IPS DF 6.9 (cell line): Measurements from ENCODE around the gene BNIP5.

ENCODE experiments used
- DNase-seq: peaks from one replicate; pipeline ENCODE4 v3.0.0-alpha.2; 2013; ENCODE audit warnings: low read depth, low spot score
- H3K27ac ChIP-seq: one replicate; pipeline ENCODE4 v1.5.1; 2013; ENCODE audit warnings: low read length, control low read depth
- H3K27me3 ChIP-seq: 2 replicates; pipeline ENCODE4 v1.6.1; 2013; ENCODE audit warnings: mild to moderate bottlenecking, low read length; ENCODE audit not compliant: control insufficient read depth, insufficient read depth
- H3K36me3 ChIP-seq: 2 replicates; pipeline ENCODE4 v1.6.1; 2013; ENCODE audit warnings: low read length; ENCODE audit not compliant: control insufficient read depth, insufficient read depth
- H3K4me1 ChIP-seq: 2 replicates; pipeline ENCODE4 v1.6.1; 2013; ENCODE audit warnings: low read length; ENCODE audit not compliant: control insufficient read depth, insufficient read depth
- H3K4me3 ChIP-seq: 2 replicates; pipeline ENCODE4 v1.5.1; 2013; ENCODE audit warnings: mild to moderate bottlenecking, low read length
- H3K9me3 ChIP-seq: 2 replicates; pipeline ENCODE4 v1.6.1; 2013; ENCODE audit warnings: low read length, inconsistent platforms; ENCODE audit not compliant: control insufficient read depth, insufficient read depth
- WGBS: extraction: QIAGEN DNeasy Blood & Tissue Kit; methylation state at CpG from one replicate; pipeline ENCODE4 v1.1.7; 2013; ENCODE audit warnings: mixed read lengths, missing lambda C conversion rate; ENCODE audit not compliant: insufficient read length, insufficient coverage; 5-methylcytosine and 5-hydroxymethylcytosine counted together

The BNIP5 gene

DNA sequence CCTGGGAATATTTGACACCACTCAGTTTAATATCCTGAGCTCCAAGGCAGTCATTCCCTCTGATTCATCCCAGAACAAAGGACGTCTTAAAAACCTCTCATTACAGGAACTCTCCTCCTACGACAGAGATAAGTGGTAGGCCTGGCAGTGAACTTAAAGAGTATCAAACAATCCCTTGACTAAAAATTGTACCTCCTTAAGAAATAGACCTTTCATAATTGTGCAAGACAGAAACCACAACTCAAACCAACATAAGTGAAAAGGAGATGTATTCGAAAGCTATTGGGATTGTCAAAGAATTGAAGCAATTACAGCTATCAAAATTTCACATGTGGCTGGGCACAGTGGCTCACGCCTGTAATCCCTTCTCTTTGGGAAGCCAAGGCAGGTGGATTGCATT lies 19.1 kb upstream of the BNIP5 start:
- Histone ChIP-seq H3K4me1 (no peaks in the 10 kb centered on the region; the same call in 1 of the 2 replicates), H3K4me3 (no peak overlapping the region)
- no CpG with 5 or more reads among the region's 4 CpGs for WGBS

DNA sequence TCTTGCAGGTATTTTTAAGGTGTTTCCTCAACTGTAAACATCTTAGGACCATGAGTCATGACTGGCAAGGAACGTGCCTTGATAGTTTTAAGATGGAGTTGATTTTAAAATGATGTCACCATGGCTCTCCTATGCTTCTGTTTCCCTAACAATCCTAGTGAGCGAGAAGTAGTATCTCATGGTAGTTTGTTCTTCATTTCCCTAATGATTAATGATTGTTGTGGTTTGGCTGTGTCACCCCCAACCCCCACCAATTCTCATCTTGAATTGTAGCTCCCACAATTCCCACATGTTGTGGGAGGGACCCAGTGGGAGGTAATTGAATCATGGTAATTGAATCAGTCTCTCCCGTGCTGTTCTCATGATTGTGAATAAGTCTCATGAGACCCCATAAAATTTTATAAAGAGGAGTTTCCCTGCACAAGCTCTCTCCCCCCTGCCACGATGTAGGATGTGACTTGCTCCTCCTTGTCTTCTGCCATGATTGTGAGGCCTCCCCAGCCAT lies 16.8 kb upstream of the BNIP5 start:
- no peaks in the 10 kb centered on the region for H3K36me3 ChIP-seq
- no peak for DNase-seq
- no peak overlapping the region for H3K4me3 ChIP-seq
- no peaks in the 10 kb centered on the region for H3K9me3 ChIP-seq
- no CpG with 5 or more reads among the region's 4 CpGs for WGBS
- no peaks in the 10 kb centered on the region for H3K4me1 ChIP-seq
- H3K27me3 ChIP-seq, result no peaks in the 10 kb centered on the region
- H3K27ac ChIP-seq, result no peak overlapping the region

More for the DNA sequence above, 19.1 kb upstream of the BNIP5 start:
- H3K27me3 ChIP-seq, result no peaks in the 10 kb centered on the region
- no peaks in the 10 kb centered on the region for H3K36me3 ChIP-seq
- DNase-seq, result no peak
- H3K9me3 ChIP-seq, result no peaks in the 10 kb centered on the region
- no peak overlapping the region for H3K27ac ChIP-seq

DNA sequence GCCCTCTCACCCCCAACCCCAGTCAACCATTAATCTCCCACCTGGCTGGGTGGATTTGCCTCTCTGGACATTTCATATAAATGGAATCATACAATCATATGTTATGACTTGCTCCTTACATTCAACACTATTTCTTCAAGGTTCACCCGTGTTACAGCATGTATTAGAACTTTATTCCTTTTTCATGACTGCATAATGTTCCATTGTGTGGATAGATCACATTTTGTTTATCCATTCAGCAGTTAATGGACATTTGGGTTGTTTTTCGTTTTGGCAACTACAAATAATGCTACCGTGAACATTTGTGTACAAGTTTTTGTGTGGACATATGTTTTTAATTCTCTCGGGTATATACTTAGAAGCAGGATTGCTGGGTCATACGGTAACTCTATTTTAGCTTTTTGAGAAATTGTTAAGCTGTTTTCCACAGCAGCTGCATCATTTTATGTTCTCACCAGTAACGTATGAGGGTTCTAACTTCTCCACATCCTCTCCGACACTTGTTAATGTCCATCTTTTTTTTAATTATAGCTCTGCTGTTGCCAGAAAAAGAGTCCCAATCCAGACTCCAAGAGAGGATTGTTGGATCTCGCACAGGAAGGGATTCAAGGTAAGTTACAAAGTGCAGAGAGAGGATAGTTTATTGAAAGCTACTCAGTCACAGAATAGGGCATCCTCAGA lies 15.9 kb upstream of the BNIP5 start:
- Histone ChIP-seq H3K9me3 (no peaks in the 10 kb centered on the region), H3K4me1 (no peaks in the 10 kb centered on the region), H3K4me3 (no peak overlapping the region), H3K36me3 (no peaks in the 10 kb centered on the region), H3K27me3 (no peaks in the 10 kb centered on the region), H3K27ac (no peak overlapping the region)
- WGBS, result no CpG with 5 or more reads among the region's 8 CpGs
- DNase-seq, result no peak

- Histone ChIP-seq H3K4me3 (no peak overlapping the region), H3K4me1 (no peaks in the 10 kb centered on the region), H3K27me3 (no peaks in the 10 kb centered on the region), H3K9me3 (no peaks in the 10 kb centered on the region), H3K36me3 (no peaks in the 10 kb centered on the region), H3K27ac (no peak overlapping the region)
- DNase-seq, result no peak
- WGBS, result no CpG with 5 or more reads among the region's 15 CpGs
Observed at GRCh38 chr6:36350681-36351571, 14.2 kb upstream of the BNIP5 start.

DNA sequence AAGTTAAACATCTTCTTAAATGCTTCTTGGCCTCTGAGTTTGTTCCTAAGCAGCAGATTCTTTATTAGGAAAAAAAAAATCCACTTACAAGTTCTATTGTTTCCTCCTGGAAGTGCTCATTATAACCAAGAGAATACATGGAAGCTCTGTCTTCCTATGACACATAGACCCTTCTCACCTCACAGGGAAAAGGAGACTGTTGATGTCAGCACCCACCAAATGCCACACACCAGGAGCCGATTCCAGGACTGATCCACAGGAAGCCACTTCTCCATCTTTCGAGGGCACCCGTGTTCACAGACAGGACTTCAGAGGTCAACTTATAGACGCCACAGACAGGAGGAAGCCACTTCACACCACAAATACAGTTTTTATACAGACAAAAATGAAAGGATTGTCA lies 13.4 kb upstream of the BNIP5 start:
- no peaks in the 10 kb centered on the region for H3K36me3 ChIP-seq
- H3K4me3 ChIP-seq, result no peak overlapping the region
- DNase-seq, result no peak
- no peaks in the 10 kb centered on the region for H3K27me3 ChIP-seq
- no peak overlapping the region for H3K27ac ChIP-seq
- no CpG with 5 or more reads among the region's 4 CpGs for WGBS
- no peaks in the 10 kb centered on the region for H3K9me3 ChIP-seq
- 0 out of 2 replicates have a peak, but pooled peaks cover 2% of the 10 kb centered on the region for H3K4me1 ChIP-seq

DNA sequence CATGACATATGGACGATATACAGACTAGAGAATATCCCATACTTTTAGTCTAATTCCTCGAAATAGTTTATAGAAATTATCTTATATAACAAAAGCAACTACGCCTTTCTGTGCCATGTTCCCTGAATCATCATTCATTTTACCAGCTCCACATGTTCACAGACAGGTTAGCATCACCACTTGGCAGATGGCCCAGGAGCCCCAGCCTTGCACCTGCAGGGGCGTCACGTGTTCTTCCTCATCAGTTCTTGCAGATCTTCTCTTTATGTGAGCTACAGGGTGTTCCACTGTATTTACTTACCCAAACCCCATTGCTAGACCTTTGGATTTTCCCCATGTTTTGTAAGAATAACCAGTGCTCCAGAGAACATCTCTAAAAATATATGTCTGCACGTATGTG lies 12.6 kb upstream of the BNIP5 start:
- WGBS, result no CpG with 5 or more reads among the region's 6 CpGs
- H3K36me3 ChIP-seq, result no peaks in the 10 kb centered on the region
- no peak overlapping the region for H3K4me3 ChIP-seq

GRCh38 chr6:36347621-36348020 lies 10.9 kb upstream of the BNIP5 start:
- no peak for DNase-seq
- Histone ChIP-seq H3K27ac (no peak overlapping the region), H3K4me3 (no peak overlapping the region), H3K9me3 (no peaks in the 10 kb centered on the region), H3K4me1 (0 out of 2 replicates have a peak, but pooled peaks cover 2% of the 10 kb centered on the region), H3K27me3 (no peaks in the 10 kb centered on the region), H3K36me3 (no peaks in the 10 kb centered on the region)
- no CpG with 5 or more reads among the region's 4 CpGs for WGBS

More for the DNA sequence above, 12.6 kb upstream of the BNIP5 start:
- Histone ChIP-seq H3K27ac (no peak overlapping the region), H3K27me3 (no peaks in the 10 kb centered on the region), H3K9me3 (no peaks in the 10 kb centered on the region), H3K4me1 (0 out of 2 replicates have a peak, but pooled peaks cover 2% of the 10 kb centered on the region)
- DNase-seq, result no peak

DNA sequence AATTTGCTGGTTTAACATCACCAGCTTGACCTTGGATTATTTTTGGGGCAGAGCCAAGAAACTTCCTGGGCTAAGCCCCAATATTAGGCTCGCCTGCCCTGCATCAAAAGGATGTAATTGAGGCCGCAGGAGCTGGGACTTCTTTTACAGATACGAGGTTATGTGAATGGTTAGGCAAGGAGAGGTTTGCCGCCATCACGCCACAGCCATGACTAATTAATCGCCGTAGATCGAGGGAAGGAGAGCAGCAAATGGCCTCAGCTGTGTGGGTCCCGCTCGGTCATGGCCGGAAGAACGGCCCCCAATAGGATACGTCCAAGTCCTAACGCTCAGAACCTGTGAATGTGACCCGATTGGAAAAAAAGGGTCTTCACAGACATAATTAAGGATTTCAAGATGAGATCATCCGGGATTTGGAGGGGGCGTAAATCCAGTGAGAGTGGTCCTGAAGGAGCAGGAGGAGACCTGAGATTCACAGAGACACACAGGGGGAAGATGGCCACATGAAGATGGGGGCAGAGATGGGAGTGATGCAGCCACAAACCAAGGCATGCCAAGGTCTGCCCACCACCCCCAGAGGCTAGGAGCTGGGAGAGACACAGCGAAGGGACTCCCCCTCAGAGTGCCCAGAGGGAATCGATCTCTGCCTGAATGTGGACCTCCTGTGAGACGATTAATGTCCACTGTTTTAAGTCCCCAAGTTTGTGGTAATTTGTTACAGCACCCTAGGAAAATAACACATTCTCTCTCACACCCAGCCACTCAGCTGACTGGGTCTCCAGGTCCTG lies 10.0 kb upstream of the BNIP5 start:
- DNase-seq, result no peak
- Histone ChIP-seq H3K4me1 (0 out of 2 replicates have a peak, but pooled peaks cover 2% of the 10 kb centered on the region), H3K9me3 (no peaks in the 10 kb centered on the region), H3K27ac (no peak overlapping the region), H3K27me3 (no peaks in the 10 kb centered on the region), H3K36me3 (no peaks in the 10 kb centered on the region), H3K4me3 (no peak overlapping the region)
- WGBS, result no CpG with 5 or more reads among the region's 20 CpGs

DNA sequence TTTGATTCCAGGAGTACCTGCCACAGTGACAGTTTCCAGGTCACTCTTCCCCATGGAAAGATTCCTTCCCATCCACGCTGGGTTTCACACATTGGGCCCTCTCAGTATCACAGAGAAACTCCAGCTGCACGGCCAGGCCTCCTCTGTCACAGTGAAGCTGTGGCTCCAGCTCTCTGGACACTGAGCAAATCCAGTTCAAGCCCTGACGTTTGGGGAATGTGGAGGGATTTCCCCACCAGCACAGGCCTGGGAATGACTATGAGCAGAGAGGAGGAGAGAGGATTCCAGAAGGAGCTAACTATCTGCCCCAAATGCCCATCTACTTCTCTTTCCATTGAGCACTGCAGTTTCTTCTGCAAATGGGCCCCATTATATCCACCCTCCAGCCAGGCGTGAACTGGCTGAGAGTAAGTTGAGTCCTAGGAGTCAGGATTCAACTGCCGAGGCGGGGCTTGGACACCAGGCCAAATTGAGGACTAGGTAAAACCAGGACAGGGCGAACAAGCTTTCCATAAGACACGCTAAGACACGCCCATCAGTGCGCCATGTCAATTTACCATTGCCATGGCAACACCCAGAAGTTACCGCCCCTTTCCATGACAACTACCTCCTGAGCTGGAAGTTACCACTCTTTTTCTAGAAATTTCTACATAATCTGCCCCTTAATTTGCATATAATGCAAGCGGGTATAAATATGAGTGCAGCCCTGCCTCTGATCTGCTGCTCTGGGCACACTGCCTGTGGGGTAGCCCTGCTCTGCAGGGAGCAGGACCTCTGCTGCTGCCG lies 9.2 kb upstream of the BNIP5 start:
- H3K4me1 ChIP-seq, result 0 out of 2 replicates have a peak, but pooled peaks cover 2% of the 10 kb centered on the region
- H3K27ac ChIP-seq, result no peak overlapping the region
- H3K36me3 ChIP-seq, result no peaks in the 10 kb centered on the region
- no peak for DNase-seq
- H3K27me3 ChIP-seq, result no peaks in the 10 kb centered on the region
- no peaks in the 10 kb centered on the region for H3K9me3 ChIP-seq
- H3K4me3 ChIP-seq, result no peak overlapping the region
- WGBS, result no CpG with 5 or more reads among the region's 13 CpGs
